ENCODE data around the gene METRNL. TPM values are rescaled to one million over a fixed set of nuclear protein-coding genes. Genes with fewer than 3 reads are reported as not detected.
"Not testable (repeated sequence)": the region's sequence is repeated elsewhere in the genome, so short reads cannot be mapped to it uniquely, and the experiment has no call there.

Gene METRNL
- total RNA-seq, 1 experiment from 2014 or later, result 29.0 TPM

- H3K27me3 Mint-ChIP-seq (ENCODE audit: unreplicated experiment), result no peaks in the 10 kb centered on the region
- BruUV-seq (replicated peaks), result no TSS peak
- CTCF ChIA-PET, result no interaction called here
- no peak overlapping the region for H3K27ac Mint-ChIP-seq (ENCODE audit: unreplicated experiment)
- H3K9me3 Mint-ChIP-seq (ENCODE audit: low read depth, unreplicated experiment), result no peaks in the 10 kb centered on the region
- H3K36me3 Mint-ChIP-seq (ENCODE audit: insufficient read depth, unreplicated experiment), result peaks cover 20% of the 10 kb centered on the region
- H3K4me3 Mint-ChIP-seq (ENCODE audit: low read depth, unreplicated experiment), result no peak overlapping the region
- intact Hi-C loops (cut with micrococcal nuclease; ENCODE audit: unreplicated experiment), result no loop called here
- no peak for DNase-seq
- peaks cover 16% of the 10 kb centered on the region for H3K4me1 Mint-ChIP-seq (ENCODE audit: low read depth, unreplicated experiment)
- no peak for TF ChIP-seq CTCF (IDR thresholded peaks at IDR 0.05; ENCODE audit: unreplicated experiment)
Observed at GRCh38 chr17:83054518-83055125, 24.8 kb upstream of the METRNL start.

GRCh38 chr17:83055176-83055575 lies 24.2 kb upstream of the METRNL start:
- CTCF ChIA-PET; H3K27me3 Mint-ChIP-seq (ENCODE audit: unreplicated experiment); H3K27ac Mint-ChIP-seq (ENCODE audit: unreplicated experiment); BruUV-seq (replicated peaks); intact Hi-C loops (cut with micrococcal nuclease; ENCODE audit: unreplicated experiment); DNase-seq; H3K9me3 Mint-ChIP-seq (ENCODE audit: low read depth, unreplicated experiment); H3K4me3 Mint-ChIP-seq (ENCODE audit: low read depth, unreplicated experiment): not testable (repeated sequence)
- Mint-ChIP-seq H3K36me3 (ENCODE audit: insufficient read depth, unreplicated experiment) (peaks cover 20% of the 10 kb centered on the region), H3K4me1 (ENCODE audit: low read depth, unreplicated experiment) (peaks cover 16% of the 10 kb centered on the region)

DNA sequence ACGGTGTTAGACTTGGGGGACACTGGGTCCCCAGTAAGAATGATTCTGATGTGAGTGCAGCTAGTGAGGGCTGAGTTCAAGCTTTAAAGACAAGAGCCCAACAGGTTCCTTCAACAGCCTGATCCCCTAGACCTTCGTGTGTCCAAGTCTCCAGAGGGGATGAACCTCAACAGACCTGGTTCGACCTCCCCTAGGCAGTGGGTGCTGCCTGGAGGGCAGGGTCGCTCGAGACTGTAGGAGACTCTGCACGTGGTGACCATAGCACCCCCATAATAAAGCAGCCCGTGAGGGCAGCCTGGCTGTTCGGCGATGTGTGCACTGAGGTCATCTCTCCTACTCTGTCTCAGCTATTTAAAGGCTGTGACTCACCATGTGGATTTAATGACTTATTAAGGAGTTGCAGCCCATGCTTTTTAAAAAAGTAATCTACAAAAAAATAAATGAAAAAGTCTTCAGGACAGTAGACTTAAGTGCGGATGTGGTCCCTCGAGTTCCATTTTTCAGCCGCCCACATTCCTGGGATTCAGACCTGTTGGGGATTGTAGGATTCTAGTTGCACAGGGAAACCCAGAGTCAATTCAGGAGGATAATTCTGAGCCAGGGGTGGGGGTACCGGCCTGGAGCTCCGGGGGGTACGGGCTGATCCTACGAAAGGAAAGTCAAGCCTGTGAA lies 23.4 kb upstream of the METRNL start:
- DNase-seq, result no peak
- Mint-ChIP-seq H3K27me3 (ENCODE audit: unreplicated experiment) (no peaks in the 10 kb centered on the region), H3K4me1 (ENCODE audit: low read depth, unreplicated experiment) (peaks cover 8% of the 10 kb centered on the region), H3K27ac (ENCODE audit: unreplicated experiment) (no peak overlapping the region), H3K4me3 (ENCODE audit: low read depth, unreplicated experiment) (no peak overlapping the region), H3K9me3 (ENCODE audit: low read depth, unreplicated experiment) (no peaks in the 10 kb centered on the region), H3K36me3 (ENCODE audit: insufficient read depth, unreplicated experiment) (peaks cover 12% of the 10 kb centered on the region)
- CTCF ChIA-PET, result interaction anchor here (0.6 kb wide), 1 partner anchor 137 kb away, joined by 6 read pairs; no protein-coding TSS in a partner anchor
- intact Hi-C loops (cut with micrococcal nuclease; ENCODE audit: unreplicated experiment), result no loop called here
- no TSS peak for BruUV-seq (replicated peaks)
- no peak for TF ChIP-seq CTCF (IDR thresholded peaks at IDR 0.05; ENCODE audit: unreplicated experiment)

- Mint-ChIP-seq H3K27ac (ENCODE audit: unreplicated experiment) (no peak overlapping the region), H3K27me3 (ENCODE audit: unreplicated experiment) (no peaks in the 10 kb centered on the region), H3K36me3 (ENCODE audit: insufficient read depth, unreplicated experiment) (peaks cover 4% of the 10 kb centered on the region), H3K4me1 (ENCODE audit: low read depth, unreplicated experiment) (peaks cover 8% of the 10 kb centered on the region), H3K9me3 (ENCODE audit: low read depth, unreplicated experiment) (no peaks in the 10 kb centered on the region), H3K4me3 (ENCODE audit: low read depth, unreplicated experiment) (no peak overlapping the region)
- CTCF ChIA-PET, result no interaction called here
- intact Hi-C loops (cut with micrococcal nuclease; ENCODE audit: unreplicated experiment), result no loop called here
- DNase-seq, result no peak
- no TSS peak for BruUV-seq (replicated peaks)
- no peak for TF ChIP-seq CTCF (IDR thresholded peaks at IDR 0.05; ENCODE audit: unreplicated experiment)
Observed at GRCh38 chr17:83056583-83057396, 22.6 kb upstream of the METRNL start.

All from Calu3 (cell line).